Ammon's horn (tissue), 1 donor: ENCODE measurements around the gene UVRAG.
A peak's percentile ranks its signal among the peaks of the same experiment; 100 is the strongest.

Source experiments
- DNase-seq: peaks from one replicate; pipeline ENCODE4 v3.0.0-alpha.2; 2016; ENCODE audit warnings: low spot score

Gene UVRAG

GRCh38 chr11:75784085-75784478, 30.9 kb upstream of the UVRAG start:
- no peak for DNase-seq

- DNase-seq = no peak
These were observed 30.5 kb upstream of the UVRAG start for GRCh38 chr11:75784506-75784905.

GRCh38 chr11:75785187-75785586, 29.8 kb upstream of the UVRAG start:
- DNase-seq = no peak

GRCh38 chr11:75786101-75786736, 28.8 kb upstream of the UVRAG start:
- DNase-seq = no peak

GRCh38 chr11:75789521-75789920, 25.5 kb upstream of the UVRAG start:
- no peak for DNase-seq

- DNase-seq = no peak
These were observed 24.0 kb upstream of the UVRAG start for GRCh38 chr11:75790986-75791385.

- DNase-seq = no peak
These were observed 22.8 kb upstream of the UVRAG start for GRCh38 chr11:75792127-75792731.

- DNase-seq = no peak
These were observed 21.8 kb upstream of the UVRAG start for GRCh38 chr11:75792997-75793800.

GRCh38 chr11:75793966-75794365, 21.0 kb upstream of the UVRAG start:
- DNase-seq = no peak

GRCh38 chr11:75795276-75796090, 19.5 kb upstream of the UVRAG start:
- DNase-seq = no peak

- no peak for DNase-seq
These were observed 18.9 kb upstream of the UVRAG start for GRCh38 chr11:75796091-75796435.

GRCh38 chr11:75797116-75797515, 17.9 kb upstream of the UVRAG start:
- DNase-seq = no peak

- DNase-seq = no peak
These were observed 17.2 kb upstream of the UVRAG start for GRCh38 chr11:75797792-75798191.

GRCh38 chr11:75800136-75800675, 14.8 kb upstream of the UVRAG start:
- no peak for DNase-seq

- no peak for DNase-seq
These were observed 14.2 kb upstream of the UVRAG start for GRCh38 chr11:75800728-75801361.

GRCh38 chr11:75801362-75802020, 13.5 kb upstream of the UVRAG start:
- DNase-seq = peak; percentile 74

- no peak for DNase-seq
These were observed 12.7 kb upstream of the UVRAG start for GRCh38 chr11:75802021-75802912.

- DNase-seq = peak; percentile 88
These were observed 11.8 kb upstream of the UVRAG start for GRCh38 chr11:75802913-75803820.

GRCh38 chr11:75809111-75809510, 5.9 kb upstream of the UVRAG start:
- no peak for DNase-seq
